Panc1 (cell line): ENCODE measurements around the gene GBP1.

Experiments
- CTCF ChIP-seq: fragments of 450-650 bp; IDR thresholded peaks from 2 replicates; pipeline ENCODE4 v1.5.1; 2017; ENCODE audit warnings: mild to moderate bottlenecking
- POLR2AphosphoS5 ChIP-seq: IDR thresholded peaks from 2 replicates; pipeline ENCODE4 v1.6.1; 2012; ENCODE audit warnings: mild to moderate bottlenecking, low read depth, low read length, moderate library complexity

- TF ChIP-seq CTCF, result no peak
- TF ChIP-seq POLR2AphosphoS5, result no peak
These were observed 14.4 kb downstream of the GBP1 start for GRCh38 chr1:89050649-89051033.
